HG03135 (cell line): ENCODE data around the gene PRRT1.
"Not testable (repeated sequence)": the region's sequence is repeated elsewhere in the genome, so short reads cannot be mapped to it uniquely, and the experiment has no call there.

Experiments
- ATAC-seq: cut with Tn5 transposase; IDR thresholded peaks from one replicate; pipeline ENCODE4 v1.9.1; 2021; ENCODE audit warnings: mild to moderate bottlenecking, moderate library complexity; ENCODE audit not compliant: unreplicated experiment

PRRT1 gene

GRCh38 chr6:32151863-32152768 is at the start of gene PRRT1:
TSS of gene PRRT1 (minus strand) at chr6:32151939. CDS start at chr6:32151827, 112 bp downstream.
- ATAC-seq = no peak

- ATAC-seq = no peak
These were observed 49.2 kb upstream of the PRRT1 start for GRCh38 chr6:32200711-32201475.

GRCh38 chr6:32198866-32199265 is 47.1 kb upstream of the PRRT1 start:
- no peak for ATAC-seq

GRCh38 chr6:32198345-32198696 is 46.6 kb upstream of the PRRT1 start:
- ATAC-seq = no peak

GRCh38 chr6:32196682-32197616 is 45.2 kb upstream of the PRRT1 start:
- ATAC-seq = no peak

GRCh38 chr6:32195902-32196681 is 44.4 kb upstream of the PRRT1 start:
- ATAC-seq = peak; percentile 75

- ATAC-seq = peak; percentile 72
These were observed 43.8 kb upstream of the PRRT1 start for GRCh38 chr6:32195652-32195901.

GRCh38 chr6:32194825-32195651 is 43.3 kb upstream of the PRRT1 start:
- no peak for ATAC-seq

GRCh38 chr6:32194388-32194787 is 42.6 kb upstream of the PRRT1 start:
- ATAC-seq = no peak

- not testable (repeated sequence) for ATAC-seq
These were observed 41.4 kb upstream of the PRRT1 start for GRCh38 chr6:32193096-32193495.

- no peak for ATAC-seq
These were observed 40.9 kb upstream of the PRRT1 start, which contains the start of gene GPSM3 for GRCh38 chr6:32192608-32193039. TSS of gene GPSM3 (minus strand) at chr6:32192643. CDS start at chr6:32192513, 130 bp downstream.

GRCh38 chr6:32191696-32192607 is 40.2 kb upstream of the PRRT1 start:
- ATAC-seq = no peak

GRCh38 chr6:32190911-32191677 is 39.4 kb upstream of the PRRT1 start:
- no peak for ATAC-seq

GRCh38 chr6:32190054-32190851 is 38.5 kb upstream of the PRRT1 start, which contains the start of gene PBX2:
TSS of gene PBX2 (minus strand) at chr6:32190202. CDS start at chr6:32189915, 287 bp downstream.
- peak; percentile 51 for ATAC-seq

- no peak for ATAC-seq
These were observed 38.0 kb upstream of the PRRT1 start for GRCh38 chr6:32189742-32190053.

GRCh38 chr6:32189069-32189741 is 37.5 kb upstream of the PRRT1 start:
- ATAC-seq = no peak
